DND-41 (cell line): Measurements from ENCODE around the gene JUN.
A peak's percentile ranks its signal among the peaks of the same experiment; 100 is the strongest.

Experiments used
- ATAC-seq: fragments of 200-7000 bp; cut with Tn5 transposase; 3 replicates; pipeline ENCODE4 v1.9.1; 2021; ENCODE audit warnings: low read depth; ENCODE audit not compliant: insufficient read depth
- DNase-seq: peaks from one replicate; pipeline ENCODE4 v3.0.0-alpha.2; 2020
- H2AFZ ChIP-seq: 2 replicates; pipeline ENCODE4 v1.6.0; 2012; ENCODE audit warnings: low read depth, low read length
- H3K27ac ChIP-seq: 2 replicates; pipeline ENCODE4 v1.5.1; 2012; ENCODE audit warnings: low read length, inconsistent platforms
- H3K27me3 ChIP-seq: fragments of 200-600 bp; sonication (generic); 2 replicates; pipeline ENCODE4 v1.6.0; 2012; ENCODE audit warnings: low read length, mild to moderate bottlenecking, inconsistent platforms; ENCODE audit not compliant: insufficient read depth, poor library complexity
- H3K36me3 ChIP-seq: 2 replicates; pipeline ENCODE4 v1.5.1; 2012; ENCODE audit warnings: low read length, inconsistent platforms; ENCODE audit not compliant: insufficient read depth
- H3K4me1 ChIP-seq: 2 replicates; pipeline ENCODE4 v1.5.1; 2012; ENCODE audit warnings: mild to moderate bottlenecking, low read length; ENCODE audit not compliant: insufficient read depth
- H3K4me2 ChIP-seq: 2 replicates; pipeline ENCODE4 v1.6.0; 2012; ENCODE audit warnings: mild to moderate bottlenecking, moderate library complexity, low read length, inconsistent platforms; ENCODE audit not compliant: insufficient read depth
- H3K4me3 ChIP-seq, 2 experiments: fragments of 200-600 bp in 1 of 2; shearing (Covaris generic) in 1 of 2; 2 replicates each; pipeline ENCODE4 v1.5.1; 2012 to 2016; ENCODE audit warnings: inconsistent platforms in 2 of 2, low read length in 2 of 2, mild to moderate bottlenecking in 2 of 2, low read depth in 1 of 2, moderate library complexity in 1 of 2
- H3K79me2 ChIP-seq: 2 replicates; pipeline ENCODE4 v1.6.0; 2012; ENCODE audit warnings: low read length, inconsistent platforms; ENCODE audit not compliant: insufficient read depth
- H3K9ac ChIP-seq: 2 replicates; pipeline ENCODE4 v1.6.0; 2012; ENCODE audit warnings: low read depth, mild to moderate bottlenecking, inconsistent platforms, low read length, moderate library complexity
- H3K9me3 ChIP-seq: 2 replicates; pipeline ENCODE4 v1.5.1; 2012; ENCODE audit warnings: low read length, moderate library complexity, mild to moderate bottlenecking, inconsistent platforms; ENCODE audit not compliant: insufficient read depth, severe bottlenecking
- H4K20me1 ChIP-seq: 2 replicates; pipeline ENCODE4 v1.6.0; 2012; ENCODE audit warnings: low read length; ENCODE audit not compliant: insufficient read depth
- EZH2 ChIP-seq: IDR thresholded peaks from 3 replicates; pipeline ENCODE4 v1.6.1; 2012; ENCODE audit warnings: borderline replicate concordance, low read depth, mild to moderate bottlenecking, moderate library complexity, low read length, inconsistent platforms; ENCODE audit not compliant: severe bottlenecking
- TF ChIP-seq, protein P1 (sequence below): IDR thresholded peaks from 2 replicates; pipeline ENCODE4 v1.5.1; 2012; ENCODE audit warnings: borderline replicate concordance, low read length, moderate library complexity, mild to moderate bottlenecking; ENCODE audit not compliant: poor library complexity, severe bottlenecking; ENCODE audit errors: extremely low read depth

JUN gene

GRCh38 chr1:58735586-58735985 is 48.3 kb downstream of the JUN start:
- TF ChIP-seq, protein P1, sequence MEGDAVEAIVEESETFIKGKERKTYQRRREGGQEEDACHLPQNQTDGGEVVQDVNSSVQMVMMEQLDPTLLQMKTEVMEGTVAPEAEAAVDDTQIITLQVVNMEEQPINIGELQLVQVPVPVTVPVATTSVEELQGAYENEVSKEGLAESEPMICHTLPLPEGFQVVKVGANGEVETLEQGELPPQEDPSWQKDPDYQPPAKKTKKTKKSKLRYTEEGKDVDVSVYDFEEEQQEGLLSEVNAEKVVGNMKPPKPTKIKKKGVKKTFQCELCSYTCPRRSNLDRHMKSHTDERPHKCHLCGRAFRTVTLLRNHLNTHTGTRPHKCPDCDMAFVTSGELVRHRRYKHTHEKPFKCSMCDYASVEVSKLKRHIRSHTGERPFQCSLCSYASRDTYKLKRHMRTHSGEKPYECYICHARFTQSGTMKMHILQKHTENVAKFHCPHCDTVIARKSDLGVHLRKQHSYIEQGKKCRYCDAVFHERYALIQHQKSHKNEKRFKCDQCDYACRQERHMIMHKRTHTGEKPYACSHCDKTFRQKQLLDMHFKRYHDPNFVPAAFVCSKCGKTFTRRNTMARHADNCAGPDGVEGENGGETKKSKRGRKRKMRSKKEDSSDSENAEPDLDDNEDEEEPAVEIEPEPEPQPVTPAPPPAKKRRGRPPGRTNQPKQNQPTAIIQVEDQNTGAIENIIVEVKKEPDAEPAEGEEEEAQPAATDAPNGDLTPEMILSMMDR: no peak
- TF ChIP-seq EZH2: no peak
- Histone ChIP-seq H3K27ac (no peak overlapping the region), H3K9me3 (peaks cover 3% of the 10 kb centered on the region), H2AFZ (no peak overlapping the region), H3K4me3 (no peak overlapping the region), H3K9ac (no peak overlapping the region), H3K79me2 (no peaks in the 10 kb centered on the region), H3K4me2 (no peak overlapping the region), H4K20me1 (no peaks in the 10 kb centered on the region), H3K27me3 (no peaks in the 10 kb centered on the region), H3K4me1 (peaks cover 10% of the 10 kb centered on the region; the same call in 1 of the 2 replicates), H3K36me3 (no peaks in the 10 kb centered on the region)
- ATAC-seq: peak; percentile 44; the same call in 1 of the 3 replicates
- no peak for DNase-seq

DNA sequence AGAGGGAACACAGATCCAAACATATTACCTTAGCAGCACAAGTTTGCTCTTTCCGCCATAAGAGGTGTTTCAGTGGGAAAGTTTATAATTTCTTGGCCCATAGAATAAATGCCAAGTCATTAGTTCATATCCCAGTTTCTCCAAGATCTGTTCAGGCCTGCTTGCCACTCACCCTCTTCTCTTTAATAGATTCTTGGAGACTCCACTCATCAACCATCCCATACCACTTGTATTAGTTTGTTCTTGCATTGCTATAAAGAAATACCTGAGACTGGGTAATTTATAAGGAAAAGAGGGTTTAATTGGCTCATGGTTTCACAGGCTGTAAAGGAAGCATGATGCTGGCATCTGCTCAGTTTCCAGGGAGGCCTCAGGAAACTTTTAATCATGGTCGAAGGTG is 49.2 kb downstream of the JUN start:
- no peak overlapping the region for H3K4me3 ChIP-seq
- no peaks in the 10 kb centered on the region for H4K20me1 ChIP-seq
- peaks cover 10% of the 10 kb centered on the region; the same call in 1 of the 2 replicates for H3K4me1 ChIP-seq
- no peak overlapping the region for H3K4me2 ChIP-seq
- H3K79me2 ChIP-seq: no peaks in the 10 kb centered on the region
- H2AFZ ChIP-seq: no peak overlapping the region
- no peak overlapping the region for H3K9ac ChIP-seq
- H3K9me3 ChIP-seq: peaks cover 3% of the 10 kb centered on the region
- no peaks in the 10 kb centered on the region for H3K36me3 ChIP-seq
- DNase-seq: no peak
- H3K27ac ChIP-seq: no peak overlapping the region
- no peak for TF ChIP-seq EZH2
- TF ChIP-seq, protein P1: no peak
- no peaks in the 10 kb centered on the region for H3K27me3 ChIP-seq
- ATAC-seq: no peak

- DNase-seq (no peak), ATAC-seq (no peak)
- H2AFZ ChIP-seq: no peak overlapping the region
- H3K79me2 ChIP-seq: no peaks in the 10 kb centered on the region
- no peak overlapping the region for H3K4me3 ChIP-seq
- H3K4me1 ChIP-seq: peaks cover 9% of the 10 kb centered on the region; the same call in 1 of the 2 replicates
- no peaks in the 10 kb centered on the region for H3K36me3 ChIP-seq
- TF ChIP-seq EZH2: no peak
- TF ChIP-seq, protein P1: no peak
- no peaks in the 10 kb centered on the region for H3K27me3 ChIP-seq
- H3K4me2 ChIP-seq: no peak overlapping the region
- no peak overlapping the region for H3K9ac ChIP-seq
- H3K27ac ChIP-seq: no peak overlapping the region
- peaks cover 3% of the 10 kb centered on the region for H3K9me3 ChIP-seq
- no peaks in the 10 kb centered on the region for H4K20me1 ChIP-seq
Observed at GRCh38 chr1:58732087-58732775, 51.6 kb downstream of the JUN start.
